Neural cell (in vitro differentiated cells): ENCODE results near the gene STEAP1.

Source experiments
- CTCF ChIP-seq: fragments of 450-650 bp; IDR thresholded peaks from 2 replicates; pipeline ENCODE4 v1.5.1; 2014; ENCODE audit warnings: antibody characterized with exemption, mild to moderate bottlenecking, moderate library complexity; ENCODE audit not compliant: poor library complexity, severe bottlenecking
- EP300 ChIP-seq: fragments of 450-650 bp; conservative IDR thresholded peaks from 2 replicates; pipeline ENCODE4 v1.6.1; 2014; ENCODE audit warnings: antibody characterized with exemption, mild to moderate bottlenecking, moderate library complexity; ENCODE audit not compliant: poor library complexity, severe bottlenecking
- EZH2 ChIP-seq: fragments of 200-600, 300-800 bp; shearing (Covaris generic), sonication (generic); IDR thresholded peaks from 2 replicates; pipeline ENCODE4 v1.6.1; 2014; ENCODE audit warnings: antibody characterized with exemption, low read length, borderline replicate concordance, mild to moderate bottlenecking; ENCODE audit not compliant: insufficient read depth, poor library complexity, severe bottlenecking
- MXI1 ChIP-seq: fragments of 450-650 bp; conservative IDR thresholded peaks from 2 replicates; pipeline ENCODE4 v1.6.1; 2014; ENCODE audit warnings: antibody characterized with exemption, mild to moderate bottlenecking; ENCODE audit not compliant: poor library complexity, severe bottlenecking
- POLR2AphosphoS5 ChIP-seq: IDR thresholded peaks from 2 replicates; pipeline ENCODE4 v1.6.1; 2012
- RAD21 ChIP-seq: fragments of 450-650 bp; conservative IDR thresholded peaks from 2 replicates; pipeline ENCODE4 v1.6.1; 2014; ENCODE audit warnings: antibody characterized with exemption, mild to moderate bottlenecking, moderate library complexity
- REST ChIP-seq: IDR thresholded peaks from 2 replicates; pipeline ENCODE4 v1.6.1; 2012; ENCODE audit warnings: borderline replicate concordance
- TAF1 ChIP-seq: IDR thresholded peaks from 2 replicates; pipeline ENCODE4 v1.6.1; 2012; ENCODE audit warnings: low read depth

- no peak for TF ChIP-seq EZH2
- TF ChIP-seq CTCF, result no peak
- TF ChIP-seq POLR2AphosphoS5, result no peak
- no peak for TF ChIP-seq REST
- TF ChIP-seq EP300, result no peak
- no peak for TF ChIP-seq RAD21
- no peak for TF ChIP-seq TAF1
- no peak for TF ChIP-seq MXI1
These were observed 53.7 kb downstream of the STEAP1 start for GRCh38 chr7:90207956-90208355.
